ENCODE data around the gene MAP3K21.

MAP3K21 gene

GRCh38 chr1:233379869-233380438, 52.4 kb downstream of the MAP3K21 start:
- no peak for TF ChIP-seq ZNF8 (CRISPR knock-in tag; IDR thresholded peaks at IDR 0.05)
- TF ChIP-seq ZNF70 (CRISPR knock-in tag; IDR thresholded peaks at IDR 0.05): no peak
- no peak for TF ChIP-seq BACH2 (CRISPR knock-in tag; IDR thresholded peaks at IDR 0.05; ENCODE audit: borderline replicate concordance)
- TF ChIP-seq ESRRG (CRISPR knock-in tag; IDR thresholded peaks at IDR 0.05): no peak
- TF ChIP-seq ZFP30 (CRISPR knock-in tag; IDR thresholded peaks at IDR 0.05): no peak
- no peak for TF ChIP-seq ZNF565 (CRISPR knock-in tag; conservative IDR thresholded peaks at IDR 0.05; ENCODE audit: low read depth)
- no peak for TF ChIP-seq TOX (CRISPR knock-in tag; IDR thresholded peaks at IDR 0.05; ENCODE audit: borderline replicate concordance)
- TF ChIP-seq, protein P1, sequence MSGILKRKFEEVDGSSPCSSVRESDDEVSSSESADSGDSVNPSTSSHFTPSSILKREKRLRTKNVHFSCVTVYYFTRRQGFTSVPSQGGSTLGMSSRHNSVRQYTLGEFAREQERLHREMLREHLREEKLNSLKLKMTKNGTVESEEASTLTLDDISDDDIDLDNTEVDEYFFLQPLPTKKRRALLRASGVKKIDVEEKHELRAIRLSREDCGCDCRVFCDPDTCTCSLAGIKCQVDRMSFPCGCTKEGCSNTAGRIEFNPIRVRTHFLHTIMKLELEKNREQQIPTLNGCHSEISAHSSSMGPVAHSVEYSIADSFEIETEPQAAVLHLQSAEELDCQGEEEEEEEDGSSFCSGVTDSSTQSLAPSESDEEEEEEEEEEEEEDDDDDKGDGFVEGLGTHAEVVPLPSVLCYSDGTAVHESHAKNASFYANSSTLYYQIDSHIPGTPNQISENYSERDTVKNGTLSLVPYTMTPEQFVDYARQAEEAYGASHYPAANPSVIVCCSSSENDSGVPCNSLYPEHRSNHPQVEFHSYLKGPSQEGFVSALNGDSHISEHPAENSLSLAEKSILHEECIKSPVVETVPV (CRISPR knock-in tag; IDR thresholded peaks at IDR 0.05): no peak
- TF ChIP-seq CSDC2 (CRISPR knock-in tag; IDR thresholded peaks at IDR 0.05): no peak
- no peak for TF ChIP-seq RARB (CRISPR knock-in tag; IDR thresholded peaks at IDR 0.05)
- TF ChIP-seq OSR1 (CRISPR knock-in tag; IDR thresholded peaks at IDR 0.05): no peak
- no peak for TF ChIP-seq PPARA (CRISPR knock-in tag; IDR thresholded peaks at IDR 0.05; ENCODE audit: borderline replicate concordance)
- no peak for TF ChIP-seq ZFP3 (CRISPR knock-in tag; IDR thresholded peaks at IDR 0.05)
- no peak for TF ChIP-seq ZC3H10 (CRISPR knock-in tag; IDR thresholded peaks at IDR 0.05)
- no peak for TF ChIP-seq GLIS3 (CRISPR knock-in tag; IDR thresholded peaks at IDR 0.05)
- TF ChIP-seq ISL1 (CRISPR knock-in tag; IDR thresholded peaks at IDR 0.05): no peak
- TF ChIP-seq TCF4 (CRISPR knock-in tag; IDR thresholded peaks at IDR 0.05; ENCODE audit: borderline replicate concordance): no peak
- ATAC-seq: no peak

- no peak for ATAC-seq
- no peak for TF ChIP-seq OSR1 (CRISPR knock-in tag; IDR thresholded peaks at IDR 0.05)
- TF ChIP-seq TSHZ2 (CRISPR knock-in tag; IDR thresholded peaks at IDR 0.05): no peak
- TF ChIP-seq, protein P2, sequence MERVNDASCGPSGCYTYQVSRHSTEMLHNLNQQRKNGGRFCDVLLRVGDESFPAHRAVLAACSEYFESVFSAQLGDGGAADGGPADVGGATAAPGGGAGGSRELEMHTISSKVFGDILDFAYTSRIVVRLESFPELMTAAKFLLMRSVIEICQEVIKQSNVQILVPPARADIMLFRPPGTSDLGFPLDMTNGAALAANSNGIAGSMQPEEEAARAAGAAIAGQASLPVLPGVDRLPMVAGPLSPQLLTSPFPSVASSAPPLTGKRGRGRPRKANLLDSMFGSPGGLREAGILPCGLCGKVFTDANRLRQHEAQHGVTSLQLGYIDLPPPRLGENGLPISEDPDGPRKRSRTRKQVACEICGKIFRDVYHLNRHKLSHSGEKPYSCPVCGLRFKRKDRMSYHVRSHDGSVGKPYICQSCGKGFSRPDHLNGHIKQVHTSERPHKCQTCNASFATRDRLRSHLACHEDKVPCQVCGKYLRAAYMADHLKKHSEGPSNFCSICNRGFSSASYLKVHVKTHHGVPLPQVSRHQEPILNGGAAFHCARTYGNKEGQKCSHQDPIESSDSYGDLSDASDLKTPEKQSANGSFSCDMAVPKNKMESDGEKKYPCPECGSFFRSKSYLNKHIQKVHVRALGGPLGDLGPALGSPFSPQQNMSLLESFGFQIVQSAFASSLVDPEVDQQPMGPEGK (CRISPR knock-in tag; IDR thresholded peaks at IDR 0.05; ENCODE audit: borderline replicate concordance): no peak
- TF ChIP-seq PPARA (CRISPR knock-in tag; IDR thresholded peaks at IDR 0.05; ENCODE audit: borderline replicate concordance): no peak
- TF ChIP-seq ZNF70 (CRISPR knock-in tag; IDR thresholded peaks at IDR 0.05): no peak
- no peak for TF ChIP-seq ZC3H10 (CRISPR knock-in tag; IDR thresholded peaks at IDR 0.05)
- no peak for TF ChIP-seq TCF4 (CRISPR knock-in tag; IDR thresholded peaks at IDR 0.05; ENCODE audit: borderline replicate concordance)
- no peak for TF ChIP-seq BACH2 (CRISPR knock-in tag; IDR thresholded peaks at IDR 0.05; ENCODE audit: borderline replicate concordance)
- TF ChIP-seq ARNTL (CRISPR knock-in tag; IDR thresholded peaks at IDR 0.05; ENCODE audit: borderline replicate concordance, low read depth): no peak
- no peak for TF ChIP-seq ZFP3 (CRISPR knock-in tag; IDR thresholded peaks at IDR 0.05)
- no peak for TF ChIP-seq ZNF565 (CRISPR knock-in tag; conservative IDR thresholded peaks at IDR 0.05; ENCODE audit: low read depth)
- TF ChIP-seq, protein P1 (CRISPR knock-in tag; IDR thresholded peaks at IDR 0.05): no peak
- TF ChIP-seq CSDC2 (CRISPR knock-in tag; IDR thresholded peaks at IDR 0.05): no peak
- no peak for TF ChIP-seq POU6F1 (CRISPR knock-in tag; IDR thresholded peaks at IDR 0.05; ENCODE audit: borderline replicate concordance, low read depth)
- TF ChIP-seq ZFP30 (CRISPR knock-in tag; IDR thresholded peaks at IDR 0.05): no peak
- TF ChIP-seq SNAI2 (CRISPR knock-in tag; IDR thresholded peaks at IDR 0.05): no peak
- TF ChIP-seq, protein P3, sequence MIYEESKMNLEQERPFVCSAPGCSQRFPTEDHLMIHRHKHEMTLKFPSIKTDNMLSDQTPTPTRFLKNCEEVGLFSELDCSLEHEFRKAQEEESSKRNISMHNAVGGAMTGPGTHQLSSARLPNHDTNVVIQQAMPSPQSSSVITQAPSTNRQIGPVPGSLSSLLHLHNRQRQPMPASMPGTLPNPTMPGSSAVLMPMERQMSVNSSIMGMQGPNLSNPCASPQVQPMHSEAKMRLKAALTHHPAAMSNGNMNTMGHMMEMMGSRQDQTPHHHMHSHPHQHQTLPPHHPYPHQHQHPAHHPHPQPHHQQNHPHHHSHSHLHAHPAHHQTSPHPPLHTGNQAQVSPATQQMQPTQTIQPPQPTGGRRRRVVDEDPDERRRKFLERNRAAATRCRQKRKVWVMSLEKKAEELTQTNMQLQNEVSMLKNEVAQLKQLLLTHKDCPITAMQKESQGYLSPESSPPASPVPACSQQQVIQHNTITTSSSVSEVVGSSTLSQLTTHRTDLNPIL (CRISPR knock-in tag; IDR thresholded peaks at IDR 0.05; ENCODE audit: low read depth): no peak
- no peak for TF ChIP-seq ESRRG (CRISPR knock-in tag; IDR thresholded peaks at IDR 0.05)
Observed at GRCh38 chr1:233381806-233382205, 54.3 kb downstream of the MAP3K21 start.

All from SK-N-SH treated with all-trans-retinoic acid at 6 μM for 48 hours (cell line).